Fibroblast of mammary gland (primary cell): Measurements from ENCODE around the gene GPR153.
A peak's percentile ranks its signal among the peaks of the same experiment; 100 is the strongest.

ENCODE experiments used
- DNase-seq: peaks from one replicate; pipeline ENCODE4 v3.0.0-alpha.2; 2010; ENCODE audit warnings: low read depth
- H3K4me3 ChIP-seq: 2 replicates; pipeline ENCODE4 v1.5.1; 2011; ENCODE audit warnings: low read depth, mild to moderate bottlenecking, low read length, moderate library complexity; ENCODE audit not compliant: control insufficient read depth
- CTCF ChIP-seq: conservative IDR thresholded peaks from 2 replicates; pipeline ENCODE4 v1.5.1; 2011; ENCODE audit warnings: low read depth, low read length, inconsistent platforms; ENCODE audit not compliant: control insufficient read depth, insufficient read depth

Gene GPR153

DNA sequence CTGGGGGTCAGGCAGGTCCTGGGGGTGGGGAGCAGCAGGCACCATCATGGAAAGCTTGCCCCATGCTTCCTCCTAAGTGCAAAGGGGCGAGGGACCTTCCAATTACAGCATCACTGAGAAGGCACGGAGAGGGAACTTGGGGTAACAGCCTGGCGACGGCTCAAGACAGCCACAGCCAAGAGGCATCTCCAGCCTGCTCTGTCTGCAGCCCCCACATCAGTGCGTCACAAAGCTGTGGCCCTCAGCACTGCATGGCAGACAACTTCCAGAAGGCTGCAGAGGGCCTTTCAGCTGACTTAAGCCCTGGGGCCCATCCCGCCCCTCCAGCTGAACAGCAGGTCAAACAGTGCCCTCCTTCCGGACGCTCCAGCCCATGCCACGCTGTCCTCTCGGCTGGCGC lies 13.2 kb upstream of the GPR153 start:
- TF ChIP-seq CTCF = no peak
- H3K4me3 ChIP-seq = no peak overlapping the region
- DNase-seq = no peak

DNA sequence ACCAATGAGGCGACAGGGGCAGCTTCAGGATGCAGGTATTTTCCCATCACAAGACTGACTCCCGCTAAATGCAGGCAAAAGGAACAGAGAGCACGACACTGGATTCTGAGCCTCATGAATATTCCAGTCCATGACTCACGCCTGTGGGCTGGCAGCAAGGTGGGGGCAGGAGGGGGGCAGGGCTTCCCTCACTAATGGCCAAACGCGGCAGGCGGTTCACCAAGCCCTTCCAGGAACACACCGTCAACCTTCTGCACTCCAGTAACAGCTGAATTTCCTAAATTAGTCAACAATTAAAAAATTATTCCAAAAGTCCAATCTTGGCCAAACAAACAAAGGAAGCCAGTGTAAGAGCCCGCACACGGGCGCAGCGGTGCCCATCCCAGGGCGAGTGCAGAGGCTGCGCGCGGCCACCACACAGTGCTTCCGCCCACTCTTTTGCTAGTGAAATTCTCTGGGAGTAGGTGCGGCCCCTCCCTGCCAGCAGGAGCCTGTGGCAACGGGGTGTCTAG lies 12.5 kb upstream of the GPR153 start:
- H3K4me3 ChIP-seq = no peak overlapping the region
- DNase-seq = peak; percentile 66
- no peak for TF ChIP-seq CTCF

DNA sequence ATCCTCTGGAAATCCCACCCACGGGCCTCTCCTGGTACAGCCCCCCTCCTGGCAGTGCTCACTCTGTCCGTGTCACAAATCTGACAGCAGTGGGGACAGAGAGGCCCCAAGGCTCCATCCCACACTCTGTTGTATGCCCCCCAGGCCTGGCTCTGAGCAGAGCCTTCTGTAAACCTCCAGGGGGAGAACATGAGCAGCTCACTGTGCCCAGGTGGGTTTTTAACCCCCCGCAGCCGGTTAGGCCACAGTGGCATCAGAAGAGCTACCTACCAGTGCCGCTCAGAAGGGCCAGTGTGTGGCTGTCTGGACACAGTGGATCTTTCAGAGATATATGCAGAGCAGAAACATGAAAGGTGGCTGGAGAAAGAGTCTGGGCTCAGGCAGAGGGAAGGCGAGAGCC lies 12.0 kb upstream of the GPR153 start:
- no peak overlapping the region for H3K4me3 ChIP-seq
- peak; percentile 14 for TF ChIP-seq CTCF
- no peak for DNase-seq

GRCh38 chr1:6272452-6272851 lies 11.6 kb upstream of the GPR153 start:
- H3K4me3 ChIP-seq = no peak overlapping the region
- TF ChIP-seq CTCF = no peak
- no peak for DNase-seq

- TF ChIP-seq CTCF = no peak
- DNase-seq = no peak
- no peak overlapping the region for H3K4me3 ChIP-seq
These were observed 10.7 kb upstream of the GPR153 start for GRCh38 chr1:6271554-6271953.

- DNase-seq = no peak
- no peak for TF ChIP-seq CTCF
- H3K4me3 ChIP-seq = no peak overlapping the region
These were observed 10.1 kb upstream of the GPR153 start for GRCh38 chr1:6271006-6271405.

GRCh38 chr1:6270401-6270800 lies 9.5 kb upstream of the GPR153 start:
- no peak overlapping the region for H3K4me3 ChIP-seq
- TF ChIP-seq CTCF = no peak
- DNase-seq = no peak
